Keratinocyte (primary cell): ENCODE results near the gene NCKAP5.

ENCODE experiments used
- CTCF ChIP-seq, 3 experiments: IDR thresholded peaks in 1 of 3; conservative IDR thresholded peaks in 1 of 3; optimal IDR thresholded peaks in 1 of 3; 2 replicates in 2 of 3; 3 replicates in 1 of 3; pipeline versions ENCODE3 to v1.5.1; 2011; ENCODE audit warnings: low read length in 3 of 3, mild to moderate bottlenecking in 3 of 3, moderate library complexity in 2 of 3, control low read depth in 1 of 3, inconsistent platforms in 1 of 3; ENCODE audit not compliant: insufficient read depth in 2 of 3; ENCODE audit errors: extremely low read depth in 1 of 3
- EZH2 ChIP-seq: IDR thresholded peaks from one replicate; pipeline ENCODE4 v1.6.1; 2012; ENCODE audit warnings: inconsistent platforms, mild to moderate bottlenecking, low read length, moderate library complexity

DNA sequence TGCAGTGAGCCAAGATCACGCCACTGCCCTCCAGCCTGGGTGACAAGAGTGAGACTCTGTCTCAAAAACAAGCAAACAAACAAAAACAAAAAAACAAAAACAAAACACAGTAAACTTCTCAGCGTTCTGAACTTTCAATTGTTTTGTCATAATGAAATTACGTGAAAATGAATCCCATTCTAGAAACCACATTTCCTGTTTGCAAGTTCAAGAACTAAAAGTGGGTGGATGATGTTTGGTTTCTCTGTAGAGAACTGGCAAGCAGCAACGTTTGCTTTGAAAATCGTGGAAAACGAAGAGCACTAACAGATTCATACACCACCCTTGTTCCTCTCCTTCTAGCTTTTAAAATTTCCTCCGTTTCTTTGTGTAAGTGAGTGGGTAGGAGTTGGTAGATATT is 672.2 kb downstream of the NCKAP5 start:
- TF ChIP-seq CTCF (optimal IDR thresholded peaks at IDR 0.05 in 1 of 3, IDR thresholded peaks at IDR 0.05 in 1 of 3, conservative IDR thresholded peaks at IDR 0.05 in 1 of 3; ENCODE audit: extremely low read depth in 1 of 3, insufficient read depth in 2 of 3, low read length in 3 of 3) = no peak
- no peak for TF ChIP-seq EZH2
